B cell (primary cell): ENCODE measurements around the gene TCIRG1. TPM values are rescaled to one million over a fixed set of nuclear protein-coding genes. Genes with fewer than 3 reads are reported as not detected.

Experiments
- ATAC-seq: fragments of 200-7000 bp; cut with Tn5 transposase; one replicate; pipeline ENCODE4 v1.10.0; 2021; ENCODE audit warnings: low read depth, mild to moderate bottlenecking, moderate number of reproducible peaks, moderate library complexity
- CTCF ChIA-PET: fragments of 350-600 bp; sonication (Branson Sonifier 250); formaldehyde crosslinking; loops from one replicate; lab custom pipeline; 2021; ENCODE audit warnings: antibody characterized with exemption, inconsistent platforms; lab: Charles Lee
- POLR2A ChIA-PET: fragments of 350-600 bp; sonication (Branson Sonifier 250); formaldehyde crosslinking; loops from one replicate; lab custom pipeline; 2021; ENCODE audit warnings: antibody characterized with exemption; lab: Charles Lee
- DNase-seq: peaks from one replicate; pipeline ENCODE4 v3.0.0; 2013
- H2AFZ ChIP-seq: 2 replicates; pipeline ENCODE4 v1.6.1; 2012; ENCODE audit warnings: mild to moderate bottlenecking, low read depth, low read length; ENCODE audit not compliant: insufficient read depth, poor library complexity, severe bottlenecking
- H3K27ac ChIP-seq, 2 donors: 1 replicate in 1 of 2; 2 replicates in 1 of 2; pipeline ENCODE4 v1.5.1; 2012 to 2013; ENCODE audit warnings: low read length in 2 of 2, mild to moderate bottlenecking in 2 of 2, moderate library complexity in 1 of 2
- H3K27me3 ChIP-seq, 4 experiments: fragments of 200-600 bp in 1 of 4; sonication (generic) in 1 of 4; replicated peaks in 1 of 4; 1 replicate in 2 of 4; 2 replicates in 2 of 4; pipeline versions ENCODE4 v1.6.1 to v1.7.0; 2013 to 2016; ENCODE audit warnings: low read length in 3 of 4, mild to moderate bottlenecking in 2 of 4, mixed read lengths in 1 of 4, moderate library complexity in 1 of 4; ENCODE audit not compliant: insufficient read depth in 4 of 4, control insufficient read depth in 3 of 4; ENCODE audit errors: control extremely low read depth in 1 of 4
- H3K36me3 ChIP-seq, 2 experiments: replicated peaks in 1 of 2; 1 replicate in 1 of 2; 2 replicates in 1 of 2; pipeline versions ENCODE4 v1.6.1 to v1.7.1; 2013; ENCODE audit warnings: low read length in 1 of 2; ENCODE audit not compliant: insufficient read depth in 2 of 2, control insufficient read depth in 1 of 2; ENCODE audit errors: control extremely low read depth in 1 of 2, extremely low read depth in 1 of 2
- H3K4me1 ChIP-seq, 2 donors: fragments of 200-600 bp in 1 of 2; sonication (generic) in 1 of 2; 1 replicate in 1 of 2; 2 replicates in 1 of 2; pipeline versions ENCODE4 v1.5.1 to v1.6.1; 2013 to 2017; ENCODE audit warnings: low read length in 2 of 2; ENCODE audit not compliant: control insufficient read depth in 2 of 2, insufficient read depth in 2 of 2
- H3K4me2 ChIP-seq: replicated peaks from 2 replicates; pipeline ENCODE3; 2012; ENCODE audit warnings: mild to moderate bottlenecking, low read depth, low read length; ENCODE audit not compliant: poor library complexity, severe bottlenecking
- H3K4me3 ChIP-seq, 5 experiments: fragments of 200-600 bp in 1 of 5; sonication (generic) in 1 of 5; 1 replicate in 3 of 5; 2 replicates in 2 of 5; pipeline versions ENCODE4 v1.5.1 to v1.7.0; 2011 to 2016; ENCODE audit warnings: low read length in 4 of 5, mild to moderate bottlenecking in 4 of 5, low read depth in 2 of 5, control low read depth in 1 of 5, moderate library complexity in 1 of 5; ENCODE audit not compliant: insufficient read depth in 1 of 5; ENCODE audit errors: control extremely low read depth in 1 of 5, extremely low read depth in 1 of 5
- H3K79me2 ChIP-seq: fragments of 200-600 bp; sonication (generic); one replicate; pipeline ENCODE4 v1.6.0; 2016; ENCODE audit warnings: low read length; ENCODE audit not compliant: control insufficient read depth, insufficient read depth
- H3K9ac ChIP-seq: fragments of 200-600 bp; sonication (generic); 2 replicates; pipeline ENCODE4 v1.6.1; 2017; ENCODE audit warnings: mild to moderate bottlenecking, low read length, moderate library complexity
- H3K9me3 ChIP-seq, 3 donors: one replicate each; pipeline versions ENCODE4 v1.6.1 to v1.7.1; 2013; ENCODE audit warnings: low read length in 2 of 3; ENCODE audit not compliant: control insufficient read depth in 2 of 3, insufficient read depth in 1 of 3; ENCODE audit errors: control extremely low read depth in 1 of 3
- H4K20me1 ChIP-seq: 2 replicates; pipeline ENCODE4 v1.6.0; 2012; ENCODE audit warnings: mild to moderate bottlenecking, low read length; ENCODE audit not compliant: insufficient read depth, control insufficient read depth, poor library complexity, severe bottlenecking
- H3K27ac Mint-ChIP-seq: one replicate; pipeline ENCODE4 v1.8.0; 2021; ENCODE audit warnings: mixed read lengths
- H3K27me3 Mint-ChIP-seq: one replicate; pipeline ENCODE4 v1.8.0; 2021; ENCODE audit warnings: mixed read lengths
- H3K4me1 Mint-ChIP-seq: one replicate; pipeline ENCODE4 v1.8.0; 2021; ENCODE audit warnings: mixed read lengths
- H3K4me3 Mint-ChIP-seq: one replicate; pipeline ENCODE4 v1.8.0; 2021; ENCODE audit warnings: mixed read lengths
- H3K9me3 Mint-ChIP-seq: one replicate; pipeline ENCODE4 v1.8.0; 2022; ENCODE audit warnings: mixed read lengths; ENCODE audit not compliant: insufficient read depth
- EZH2 ChIP-seq: IDR thresholded peaks from 2 replicates; pipeline ENCODE4 v1.6.1; 2012; ENCODE audit warnings: borderline replicate concordance, low read depth, mild to moderate bottlenecking, moderate library complexity, low read length; ENCODE audit not compliant: insufficient read depth, poor library complexity, severe bottlenecking
- WGBS: methylation state at CpG from one replicate; pipeline ENCODE4 v1.1.5; 2013; ENCODE audit warnings: missing lambda C conversion rate; ENCODE audit not compliant: insufficient coverage; 5-methylcytosine and 5-hydroxymethylcytosine counted together
- intact Hi-C: fragments of 100-400 bp; cut with micrococcal nuclease; formaldehyde crosslinking; loops from one replicate; pipeline ENCODE4 v1.10.0; 2022
- polyA plus RNA-seq: library from polyadenylated mRNA; depleted of rRNA; stranded (reverse); fragments of >200 nt; gene quantifications from 2 replicates; pipeline ENCODE4 v1.2.3, GENCODE V29; 2012
- total RNA-seq, 2 donors: library from RNA; stranded (reverse); fragments of 120-200 nt in 1 of 2; gene quantifications; 1 replicate in 1 of 2; 2 replicates in 1 of 2; pipeline versions ENCODE4 v1.2.3 to v1.2.4, GENCODE V29; 2013 to 2022
- TF ChIP-seq, protein P1 (sequence below): fragments of 200-600 bp; IDR thresholded peaks from one replicate; pipeline ENCODE4 v1.8.0; 2022; ENCODE audit warnings: antibody characterized with exemption, mild to moderate bottlenecking

TCIRG1 gene
- total and polyA plus RNA-seq, 2 donors (not counting 1 experiment from before 2014, with no cell fraction given), result 305 to 725 TPM

DNA sequence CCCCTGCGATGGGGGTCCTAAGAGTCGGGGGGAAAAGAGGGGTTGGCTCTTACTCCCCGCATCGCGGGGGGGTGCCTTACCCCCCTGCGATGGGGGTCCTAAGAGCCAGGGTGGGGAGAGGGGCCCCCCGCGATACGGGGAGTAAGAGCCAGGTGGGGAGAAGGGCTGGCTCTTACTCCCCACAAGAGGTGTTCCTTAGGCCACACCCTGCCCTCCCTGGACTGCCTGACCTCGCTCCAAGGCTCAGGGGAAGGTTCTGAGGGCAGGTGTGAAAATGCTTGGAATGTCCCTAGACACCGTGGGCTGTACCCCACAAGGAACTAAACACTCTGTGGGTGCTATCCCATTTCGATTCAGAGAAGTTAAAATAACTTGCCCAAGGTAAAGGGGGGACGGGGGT is 42.8 kb upstream of the TCIRG1 start:
- intact Hi-C loops, result no loop called here
- no peak overlapping the region for H2AFZ ChIP-seq

DNA sequence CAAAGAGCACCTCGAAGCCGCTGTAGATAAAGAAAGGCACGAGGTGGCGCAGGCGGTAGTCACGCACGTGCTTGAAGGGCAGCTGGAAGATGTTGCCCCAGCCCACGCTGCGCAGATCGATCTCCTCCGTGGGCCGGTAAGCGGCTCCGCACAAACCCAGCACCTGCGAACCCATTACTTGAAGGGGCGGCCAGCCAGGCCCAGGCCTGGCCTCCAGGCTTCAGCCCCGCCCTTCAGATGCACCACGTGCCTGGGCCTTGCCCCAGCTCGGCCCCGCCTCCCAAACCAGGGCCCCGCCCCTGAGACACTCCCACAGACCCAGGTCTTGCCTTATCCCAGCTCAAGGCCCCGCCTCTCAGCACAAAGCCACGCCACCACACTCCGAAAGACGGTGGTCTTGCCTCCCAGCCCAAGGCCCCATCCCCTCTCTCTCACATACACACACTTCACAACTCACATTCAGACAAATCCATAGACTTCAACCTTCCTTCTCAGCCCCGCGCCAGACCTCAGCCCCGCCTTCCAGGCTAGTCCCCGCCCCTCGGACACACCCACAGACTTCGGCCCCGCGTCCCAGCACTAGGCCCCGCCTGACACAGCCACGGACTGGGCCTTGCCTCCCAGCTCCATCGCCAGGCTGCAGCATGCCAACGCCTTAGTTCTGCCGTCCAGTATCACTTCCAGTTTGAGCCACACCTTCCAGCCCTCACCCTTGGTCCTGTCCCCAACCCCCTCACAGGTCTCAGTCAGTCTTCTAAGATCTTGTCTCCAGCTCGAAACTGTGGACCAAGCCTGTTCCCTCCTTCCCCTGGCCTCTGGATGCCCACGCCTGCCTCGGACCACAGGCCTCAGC is 42.0 kb upstream of the TCIRG1 start:
- H3K27me3 ChIP-seq, result no peaks in the 10 kb centered on the region
- ATAC-seq (peak; percentile 65), DNase-seq (peak; percentile 42)
- ChIA-PET CTCF (no interaction called here), POLR2A (no interaction called here)
- H3K27ac Mint-ChIP-seq, result peak overlapping the region; percentile 83
- intact Hi-C loops, result no loop called here
- H3K4me3 Mint-ChIP-seq, result no peak overlapping the region
- peaks cover 5 to 64% of the 10 kb centered on the region in 2 experiments for H3K36me3 ChIP-seq
- H3K27me3 Mint-ChIP-seq, result no peaks in the 10 kb centered on the region
- no peak for TF ChIP-seq EZH2
- TF ChIP-seq, protein P1, sequence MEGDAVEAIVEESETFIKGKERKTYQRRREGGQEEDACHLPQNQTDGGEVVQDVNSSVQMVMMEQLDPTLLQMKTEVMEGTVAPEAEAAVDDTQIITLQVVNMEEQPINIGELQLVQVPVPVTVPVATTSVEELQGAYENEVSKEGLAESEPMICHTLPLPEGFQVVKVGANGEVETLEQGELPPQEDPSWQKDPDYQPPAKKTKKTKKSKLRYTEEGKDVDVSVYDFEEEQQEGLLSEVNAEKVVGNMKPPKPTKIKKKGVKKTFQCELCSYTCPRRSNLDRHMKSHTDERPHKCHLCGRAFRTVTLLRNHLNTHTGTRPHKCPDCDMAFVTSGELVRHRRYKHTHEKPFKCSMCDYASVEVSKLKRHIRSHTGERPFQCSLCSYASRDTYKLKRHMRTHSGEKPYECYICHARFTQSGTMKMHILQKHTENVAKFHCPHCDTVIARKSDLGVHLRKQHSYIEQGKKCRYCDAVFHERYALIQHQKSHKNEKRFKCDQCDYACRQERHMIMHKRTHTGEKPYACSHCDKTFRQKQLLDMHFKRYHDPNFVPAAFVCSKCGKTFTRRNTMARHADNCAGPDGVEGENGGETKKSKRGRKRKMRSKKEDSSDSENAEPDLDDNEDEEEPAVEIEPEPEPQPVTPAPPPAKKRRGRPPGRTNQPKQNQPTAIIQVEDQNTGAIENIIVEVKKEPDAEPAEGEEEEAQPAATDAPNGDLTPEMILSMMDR, result no peak
- H3K9ac ChIP-seq, result no peak overlapping the region
- no peak overlapping the region for H2AFZ ChIP-seq
- peaks cover 50% of the 10 kb centered on the region for H3K79me2 ChIP-seq
- WGBS, result 90% methylated on average over 39 of the region's 41 CpGs
- no peak overlapping the region for H3K4me3 ChIP-seq
- no peak overlapping the region for H3K27ac ChIP-seq
- H3K9me3 ChIP-seq, result no peaks in the 10 kb centered on the region
- H3K4me2 ChIP-seq, result peak overlapping the region; percentile 25
- H4K20me1 ChIP-seq, result peaks cover 62% of the 10 kb centered on the region
- peaks cover 50 to 79% of the 10 kb centered on the region in 2 donors for H3K4me1 ChIP-seq
- no peaks in the 10 kb centered on the region for H3K9me3 Mint-ChIP-seq
- peaks cover 51% of the 10 kb centered on the region for H3K4me1 Mint-ChIP-seq

More for the DNA sequence above, 42.8 kb upstream of the TCIRG1 start:
- Histone ChIP-seq H3K4me1 (peaks cover 44 to 72% of the 10 kb centered on the region in 2 donors), H3K79me2 (peaks cover 50% of the 10 kb centered on the region), H3K27me3 (no peaks in the 10 kb centered on the region), H3K27ac (no peak overlapping the region), H3K36me3 (peaks cover 5 to 58% of the 10 kb centered on the region in 2 experiments), H4K20me1 (peaks cover 62% of the 10 kb centered on the region), H3K9me3 (peaks cover 0 to under 1% (median 0%) of the 10 kb centered on the region in 3 donors), H3K4me3 (no peak overlapping the region), H3K4me2 (no peak overlapping the region), H3K9ac (no peak overlapping the region)
- Mint-ChIP-seq H3K27ac (no peak overlapping the region), H3K4me3 (no peak overlapping the region), H3K27me3 (no peaks in the 10 kb centered on the region), H3K4me1 (peaks cover 45% of the 10 kb centered on the region), H3K9me3 (no peaks in the 10 kb centered on the region)
- ATAC-seq (no peak), DNase-seq (peak; percentile 8)
- TF ChIP-seq, protein P1, result no peak
- no peak for TF ChIP-seq EZH2
- 78% methylated on average over 1 of the region's 13 CpGs for WGBS
- ChIA-PET POLR2A (no interaction called here), CTCF (no interaction called here)
